Stomach (tissue), 9 donors: ENCODE data around the gene FSD2. TPM values are rescaled to one million over a fixed set of nuclear protein-coding genes. Genes with fewer than 3 reads are reported as not detected.
"Not testable (repeated sequence)": the region's sequence is repeated elsewhere in the genome, so short reads cannot be mapped to it uniquely, and the experiment has no call there.

Experiments
- DNase-seq, 2 donors: peaks; one replicate each; pipeline versions ENCODE4 v3.0.0 to v3.0.0-alpha.2; 2013 to 2019
- H3K27ac ChIP-seq, 5 donors: fragments of 200-600 bp in 4 of 5; sonication (generic) in 4 of 5; one replicate each; pipeline ENCODE4 v1.5.1; 2013 to 2019; ENCODE audit warnings: mild to moderate bottlenecking in 1 of 5, moderate library complexity in 1 of 5
- H3K27me3 ChIP-seq, 3 donors: fragments of 200-600 bp; sonication (generic); one replicate each; pipeline ENCODE4 v1.5.1; 2017 to 2019; ENCODE audit warnings: mixed run types in 1 of 3
- H3K36me3 ChIP-seq, 4 donors: fragments of 200-600 bp; sonication (generic); 1 replicate in 3 of 4; 2 replicates in 1 of 4; pipeline ENCODE4 v1.5.1; 2016 to 2019
- H3K4me1 ChIP-seq, 4 donors: fragments of 200-600 bp; sonication (generic); one replicate each; pipeline ENCODE4 v1.5.1; 2016 to 2019
- H3K4me3 ChIP-seq, 4 donors: fragments of 200-600 bp; sonication (generic) in 3 of 4; one replicate each; pipeline ENCODE4 v1.5.1; 2016 to 2019; ENCODE audit warnings: mild to moderate bottlenecking in 1 of 4
- H3K9me3 ChIP-seq, 4 donors: fragments of 200-600 bp; sonication (generic); one replicate each; pipeline ENCODE4 v1.5.1; 2016 to 2019
- EP300 ChIP-seq: sonication (generic); formaldehyde crosslinking; IDR thresholded peaks from one replicate; pipeline ENCODE4 v1.6.1; 2017; ENCODE audit warnings: antibody characterized with exemption
- POLR2A ChIP-seq, 4 donors: fragments of 450-650 bp; IDR thresholded peaks; one replicate each; pipeline ENCODE4 v1.6.1; 2016; ENCODE audit warnings: antibody characterized with exemption in 4 of 4, control low read depth in 2 of 4, mild to moderate bottlenecking in 1 of 4, moderate library complexity in 1 of 4
- POLR2AphosphoS5 ChIP-seq, 3 donors: sonication (generic); formaldehyde crosslinking; IDR thresholded peaks; one replicate each; pipeline ENCODE4 v1.6.1; 2016; ENCODE audit warnings: antibody characterized with exemption in 3 of 3
- WGBS, 5 donors: extraction: QIAGEN DNeasy Blood & Tissue Kit in 3 of 5; methylation state at CpG; one replicate each; pipeline versions ENCODE4 v1.1.5 to v1.1.7; 2013 to 2018; 5-methylcytosine and 5-hydroxymethylcytosine counted together
- intact Hi-C: fragments of 100-400 bp; cut with DNase I; formaldehyde crosslinking; loops from one replicate; pipeline ENCODE4 v1.15.1; 2023; ENCODE audit warnings: low total_unique reads
- polyA plus RNA-seq, 3 donors: library from polyadenylated mRNA; stranded (reverse); fragments of 200-250 nt; gene quantifications; one replicate each; pipeline ENCODE4 v1.2.3, GENCODE V29; 2013
- total RNA-seq, 5 donors: library from RNA; depleted of rRNA; stranded (reverse); fragments of >200 nt; gene quantifications; one replicate each; pipeline versions ENCODE4 v1.1.0 to v1.2.3, GENCODE V29; 2014 to 2016
- TF ChIP-seq, protein P1 (sequence below), 7 experiments: fragments of 450-650 bp in 4 of 7; fragments of 200-600 bp in 3 of 7; sonication (generic) in 3 of 7; IDR thresholded peaks; one replicate each; pipeline ENCODE4 v1.5.1; 2016 to 2019; ENCODE audit warnings: antibody characterized with exemption in 7 of 7, control low read depth in 2 of 7, mild to moderate bottlenecking in 1 of 7
- donor health status: healthy with polysubstance abuse.
- donor health status: Bipolar disorder and iron deficiency.
- donor health status: healthy.

FSD2 gene
- total and polyA plus RNA-seq, 8 donors = under 0.01 to 0.03 TPM; not detected in 6

DNA sequence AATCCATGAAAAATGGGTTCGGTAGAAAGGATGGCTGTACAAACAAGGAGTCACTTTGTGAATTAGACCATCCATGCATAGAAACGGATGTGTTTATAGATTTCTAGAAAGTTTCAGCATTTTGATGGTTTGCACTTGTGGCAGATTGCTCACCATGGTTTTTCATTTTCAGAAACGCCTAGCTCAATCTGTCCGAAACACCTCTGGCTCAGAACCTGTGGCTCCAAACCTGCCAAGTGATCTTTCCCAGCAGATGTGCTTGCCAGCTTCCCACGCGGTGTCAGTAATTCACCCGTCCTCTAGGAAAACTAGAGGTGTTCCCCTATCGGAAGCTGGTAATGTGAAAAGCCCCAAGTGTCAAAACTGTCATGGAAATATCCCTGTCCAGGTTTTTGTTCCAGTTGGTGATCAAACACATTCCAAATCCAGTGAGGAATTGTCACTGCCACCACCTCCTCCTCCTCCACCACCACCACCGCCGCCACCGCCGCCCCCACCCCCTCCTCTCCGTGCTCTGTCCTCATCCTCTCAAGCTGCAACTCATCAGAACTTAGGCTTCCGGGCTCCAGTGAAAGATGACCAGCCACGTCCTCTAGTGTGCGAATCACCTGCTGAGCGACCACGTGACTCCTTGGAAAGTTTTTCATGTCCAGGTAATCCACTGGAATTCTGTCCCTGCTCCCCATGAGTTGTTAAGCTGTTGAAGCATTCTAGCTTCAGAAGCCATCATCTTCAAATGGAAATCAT, 24.7 kb upstream of the FSD2 start:
- peaks cover 71 to 100% (median 100%) of the 10 kb centered on the region in 4 donors for H3K36me3 ChIP-seq
- TF ChIP-seq, protein P1, sequence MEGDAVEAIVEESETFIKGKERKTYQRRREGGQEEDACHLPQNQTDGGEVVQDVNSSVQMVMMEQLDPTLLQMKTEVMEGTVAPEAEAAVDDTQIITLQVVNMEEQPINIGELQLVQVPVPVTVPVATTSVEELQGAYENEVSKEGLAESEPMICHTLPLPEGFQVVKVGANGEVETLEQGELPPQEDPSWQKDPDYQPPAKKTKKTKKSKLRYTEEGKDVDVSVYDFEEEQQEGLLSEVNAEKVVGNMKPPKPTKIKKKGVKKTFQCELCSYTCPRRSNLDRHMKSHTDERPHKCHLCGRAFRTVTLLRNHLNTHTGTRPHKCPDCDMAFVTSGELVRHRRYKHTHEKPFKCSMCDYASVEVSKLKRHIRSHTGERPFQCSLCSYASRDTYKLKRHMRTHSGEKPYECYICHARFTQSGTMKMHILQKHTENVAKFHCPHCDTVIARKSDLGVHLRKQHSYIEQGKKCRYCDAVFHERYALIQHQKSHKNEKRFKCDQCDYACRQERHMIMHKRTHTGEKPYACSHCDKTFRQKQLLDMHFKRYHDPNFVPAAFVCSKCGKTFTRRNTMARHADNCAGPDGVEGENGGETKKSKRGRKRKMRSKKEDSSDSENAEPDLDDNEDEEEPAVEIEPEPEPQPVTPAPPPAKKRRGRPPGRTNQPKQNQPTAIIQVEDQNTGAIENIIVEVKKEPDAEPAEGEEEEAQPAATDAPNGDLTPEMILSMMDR (IDR thresholded peaks at IDR 0.05) = no peak
- TF ChIP-seq EP300 (no peak), POLR2A (IDR thresholded peaks at IDR 0.05) (no peak), POLR2AphosphoS5 (IDR thresholded peaks at IDR 0.05) (no peak)
- H3K27ac ChIP-seq = no peak overlapping the region
- 85 to 90% (median 89%) methylated on average over 18 of the region's 18 CpGs for WGBS, 5 donors
- no peaks in the 10 kb centered on the region for H3K9me3 ChIP-seq
- no peak overlapping the region for H3K4me3 ChIP-seq
- intact Hi-C loops = no loop called here
- no peaks in the 10 kb centered on the region for H3K27me3 ChIP-seq
- H3K4me1 ChIP-seq = peaks cover 15 to 30% (median 18%) of the 10 kb centered on the region in 4 donors
- DNase-seq = no peak

DNA sequence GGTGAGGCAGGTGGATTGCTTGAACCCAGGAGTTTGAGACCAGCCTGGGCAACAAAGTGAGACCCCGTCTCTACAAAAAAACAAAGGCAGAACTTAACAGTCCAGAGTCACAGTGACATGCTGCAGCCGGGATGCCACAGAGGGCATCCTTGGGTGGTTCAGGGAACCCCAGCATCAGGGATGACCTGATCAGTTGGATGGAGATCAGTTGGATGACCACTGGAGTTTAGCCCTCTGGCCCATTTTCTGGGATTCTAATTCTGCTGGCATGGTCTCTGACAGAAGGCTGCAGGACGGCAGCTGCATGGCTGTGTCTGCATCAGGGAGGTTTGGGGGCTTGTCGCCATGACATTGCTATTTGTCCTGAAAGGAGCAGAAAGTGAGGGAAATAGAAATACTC, 23.4 kb upstream of the FSD2 start:
- intact Hi-C loops = no loop called here
- TF ChIP-seq POLR2AphosphoS5 (IDR thresholded peaks at IDR 0.05) = no peak
- TF ChIP-seq, protein P1 (IDR thresholded peaks at IDR 0.05) = no peak
- TF ChIP-seq POLR2A (IDR thresholded peaks at IDR 0.05) = no peak
- no peak for TF ChIP-seq EP300
- Histone ChIP-seq H3K36me3 (peaks cover 70 to 100% (median 100%) of the 10 kb centered on the region in 4 donors), H3K4me3 (no peak overlapping the region), H3K9me3 (no peaks in the 10 kb centered on the region), H3K27me3 (no peaks in the 10 kb centered on the region), H3K4me1 (peaks cover 15 to 30% (median 18%) of the 10 kb centered on the region in 4 donors), H3K27ac (no peak overlapping the region)
- 90 to 98% (median 95%) methylated on average over 4 of the region's 4 CpGs for whole genome bisulfite sequencing, 5 donors
- no peak for DNase-seq

DNA sequence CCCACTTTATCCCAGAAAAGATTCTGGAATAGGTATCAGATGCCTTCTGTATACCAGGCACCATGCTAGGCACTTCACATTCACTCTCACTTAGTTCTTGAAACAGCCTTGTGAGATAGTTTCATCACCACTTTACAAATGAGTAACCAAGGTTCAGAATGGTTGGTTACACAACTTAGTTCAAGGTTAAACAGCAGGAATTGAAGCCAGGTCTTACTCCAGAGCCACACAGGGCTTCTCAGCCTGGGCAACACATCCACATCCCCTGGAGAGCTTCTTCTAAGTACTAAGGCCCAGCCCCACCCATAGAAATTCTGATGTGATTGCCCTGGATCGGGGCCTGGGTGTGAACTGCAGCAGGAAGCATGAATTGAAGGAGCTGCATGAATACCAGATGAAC, 22.2 kb upstream of the FSD2 start:
- Histone ChIP-seq H3K4me1 (peaks cover 8 to 21% (median 15%) of the 10 kb centered on the region in 4 donors), H3K9me3 (no peaks in the 10 kb centered on the region), H3K27ac (no peak overlapping the region), H3K36me3 (peaks cover 70 to 100% (median 100%) of the 10 kb centered on the region in 4 donors), H3K4me3 (no peak overlapping the region), H3K27me3 (no peaks in the 10 kb centered on the region)
- intact Hi-C loops = no loop called here
- TF ChIP-seq POLR2AphosphoS5 (IDR thresholded peaks at IDR 0.05) (peak in 1 of 3 donors; percentile 4), EP300 (no peak)
- TF ChIP-seq, protein P1 (IDR thresholded peaks at IDR 0.05) = no peak
- no peak for DNase-seq
- 38 to 78% (median 75%) methylated on average over 1 of the region's 1 CpG for WGBS, 5 donors

DNA sequence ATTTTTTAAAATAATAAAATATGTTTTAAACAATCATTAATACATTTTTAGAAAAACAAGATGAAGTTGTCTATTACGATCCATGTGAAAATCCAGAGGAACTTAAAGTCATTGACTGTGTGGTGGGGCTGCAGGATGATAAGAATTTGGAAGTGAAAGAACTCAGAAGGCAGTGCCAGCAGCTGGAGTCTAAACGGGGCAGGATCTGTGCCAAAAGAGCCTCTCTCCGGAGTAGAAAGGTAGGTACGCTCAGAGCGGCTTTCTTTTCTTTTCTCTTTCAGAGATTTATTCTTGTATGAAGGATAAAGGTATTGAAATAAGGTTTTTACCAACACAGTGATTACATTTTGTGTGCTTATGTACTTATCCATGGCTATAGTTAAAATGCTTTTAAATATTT, 17.2 kb upstream of the FSD2 start:
- Histone ChIP-seq H3K27ac (no peak overlapping the region), H3K27me3 (no peaks in the 10 kb centered on the region), H3K4me3 (no peak overlapping the region), H3K9me3 (no peaks in the 10 kb centered on the region), H3K36me3 (peaks cover 73 to 100% (median 96%) of the 10 kb centered on the region in 4 donors), H3K4me1 (no peaks in the 10 kb centered on the region)
- WGBS, 5 donors = 84 to 88% (median 85%) methylated on average over 5 of the region's 5 CpGs
- DNase-seq = no peak
- intact Hi-C loops = no loop called here
- TF ChIP-seq POLR2A (IDR thresholded peaks at IDR 0.05) (no peak), POLR2AphosphoS5 (IDR thresholded peaks at IDR 0.05) (no peak), EP300 (no peak)
- TF ChIP-seq, protein P1 (IDR thresholded peaks at IDR 0.05) = no peak

DNA sequence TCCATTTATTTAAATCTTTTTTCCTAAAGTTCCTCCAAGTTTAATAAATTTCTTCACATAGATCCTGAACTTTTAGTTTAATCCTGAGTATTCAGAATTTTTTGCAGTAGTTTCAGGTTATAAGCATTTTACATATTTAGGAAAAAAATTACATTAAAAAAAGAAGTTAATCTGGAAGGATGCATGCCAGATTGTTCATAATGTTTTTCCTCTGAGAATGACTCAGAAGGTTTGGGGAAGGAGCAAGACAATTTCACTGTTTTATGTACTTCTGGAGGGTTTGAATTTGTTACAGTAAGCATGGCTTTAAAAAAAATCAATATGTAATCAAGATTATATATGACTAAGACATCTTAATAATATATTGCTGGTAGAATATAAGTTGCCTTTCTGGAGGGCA, 16.0 kb upstream of the FSD2 start:
- H3K27me3 ChIP-seq, H3K4me1 ChIP-seq, H3K4me3 ChIP-seq, H3K27ac ChIP-seq, H3K9me3 ChIP-seq, DNase-seq, intact Hi-C loops: not testable (repeated sequence)
- H3K36me3 ChIP-seq = peaks cover 75 to 100% (median 96%) of the 10 kb centered on the region in 4 donors

DNA sequence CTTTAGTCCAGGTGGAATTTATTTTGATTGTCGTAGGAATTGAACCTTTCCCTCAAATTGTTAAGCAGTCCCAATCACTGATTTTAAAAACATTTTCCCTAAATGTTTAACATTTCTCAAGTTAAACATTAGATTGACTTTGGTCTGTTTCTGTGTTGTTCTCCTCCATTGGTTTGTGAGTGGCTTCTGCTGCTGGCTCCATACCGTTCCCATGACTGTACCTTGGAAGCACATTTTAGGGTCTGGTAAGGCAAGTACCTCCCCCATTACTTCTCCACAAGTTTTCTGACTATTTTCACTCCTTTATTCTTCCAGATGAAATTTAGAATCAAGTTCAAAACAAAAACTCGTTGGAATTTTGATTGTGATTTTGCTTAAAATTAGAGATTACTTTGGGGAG, 15.5 kb upstream of the FSD2 start:
- H3K9me3 ChIP-seq, intact Hi-C loops, H3K27me3 ChIP-seq, H3K4me1 ChIP-seq, DNase-seq, H3K4me3 ChIP-seq, H3K27ac ChIP-seq: not testable (repeated sequence)
- peaks cover 75 to 100% (median 96%) of the 10 kb centered on the region in 4 donors for H3K36me3 ChIP-seq
- WGBS, 5 donors = 80 to 86% (median 85%) methylated on average over 3 of the region's 3 CpGs
